Type B pancreatic cell (in vitro differentiated cells): ENCODE data around the gene ATP2B2. TPM values are rescaled to one million over a fixed set of nuclear protein-coding genes. Genes with fewer than 3 reads are reported as not detected.

Experiments used
- DNase-seq: peaks from one replicate; pipeline ENCODE4 v3.0.0; 2021; ENCODE audit warnings: mixed read lengths; ENCODE audit not compliant: unreplicated experiment; ENCODE audit errors: extremely low spot score
- H3K27ac Mint-ChIP-seq: 2 replicates; pipeline ENCODE4 v1.8.0; 2021; ENCODE audit warnings: mild to moderate bottlenecking, mixed read lengths
- H3K27me3 Mint-ChIP-seq: 2 replicates; pipeline ENCODE4 v1.8.0; 2021; ENCODE audit warnings: mixed read lengths
- H3K36me3 Mint-ChIP-seq: 2 replicates; pipeline ENCODE4 v1.8.0; 2021; ENCODE audit warnings: mixed read lengths
- H3K4me1 Mint-ChIP-seq: one replicate; pipeline ENCODE4 v1.8.0; 2021; ENCODE audit warnings: mixed read lengths; ENCODE audit not compliant: unreplicated experiment
- H3K4me3 Mint-ChIP-seq: 2 replicates; pipeline ENCODE4 v1.8.0; 2021; ENCODE audit warnings: mild to moderate bottlenecking, mixed read lengths
- H3K9me3 Mint-ChIP-seq: 2 replicates; pipeline ENCODE4 v1.8.0; 2021; ENCODE audit warnings: mixed read lengths
- total RNA-seq: library from RNA; stranded (reverse); gene quantifications from 2 replicates; pipeline ENCODE4 v1.2.1, GENCODE V29; 2021; ENCODE audit warnings: low replicate concordance
- TF ChIP-seq, protein P1 (sequence below): fragments of 200-600 bp; sonication (generic); conservative IDR thresholded peaks from 2 replicates; pipeline ENCODE4 v1.5.0; 2021; ENCODE audit warnings: antibody characterized with exemption, mild to moderate bottlenecking

ATP2B2 gene
- total RNA-seq, 1 donor from 2014 or later, result 0.31 TPM

DNA sequence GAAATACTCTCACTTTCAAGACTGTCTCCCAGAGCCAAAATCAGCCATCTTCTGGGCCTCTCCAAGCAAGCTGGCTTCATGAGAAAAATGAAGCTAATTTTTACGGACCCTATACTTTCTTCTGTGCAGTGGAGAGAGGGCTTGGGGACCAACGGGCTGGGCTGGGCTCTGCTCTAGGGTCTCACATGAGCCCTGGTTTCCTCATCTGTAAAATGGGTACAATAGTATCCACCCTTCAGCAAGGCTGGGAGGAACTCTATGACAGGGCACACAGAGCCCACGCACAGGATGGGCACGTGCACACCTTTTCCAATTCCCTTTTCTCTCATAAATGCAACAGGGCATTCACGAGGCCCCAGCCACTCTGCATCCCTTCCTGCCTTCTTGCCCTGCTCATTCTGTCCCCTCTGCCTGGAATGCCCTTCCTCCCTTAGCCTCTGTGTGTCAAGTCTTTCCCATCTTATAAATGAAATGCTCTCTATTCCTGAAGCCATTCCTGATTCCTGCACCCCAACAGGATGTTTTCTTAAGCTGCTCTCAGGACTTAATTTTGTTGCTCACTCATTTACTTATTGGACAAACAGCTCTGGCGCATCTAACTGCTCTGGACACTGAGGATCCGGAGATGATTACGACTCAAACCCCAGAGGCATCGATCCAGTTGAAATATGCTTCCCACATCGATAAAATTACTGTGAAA is 151.6 kb downstream of the ATP2B2 start:
- no peak overlapping the region for H3K27ac Mint-ChIP-seq
- peaks cover 8% of the 10 kb centered on the region for H3K4me1 Mint-ChIP-seq
- H3K27me3 Mint-ChIP-seq, result peaks cover 41% of the 10 kb centered on the region

DNA sequence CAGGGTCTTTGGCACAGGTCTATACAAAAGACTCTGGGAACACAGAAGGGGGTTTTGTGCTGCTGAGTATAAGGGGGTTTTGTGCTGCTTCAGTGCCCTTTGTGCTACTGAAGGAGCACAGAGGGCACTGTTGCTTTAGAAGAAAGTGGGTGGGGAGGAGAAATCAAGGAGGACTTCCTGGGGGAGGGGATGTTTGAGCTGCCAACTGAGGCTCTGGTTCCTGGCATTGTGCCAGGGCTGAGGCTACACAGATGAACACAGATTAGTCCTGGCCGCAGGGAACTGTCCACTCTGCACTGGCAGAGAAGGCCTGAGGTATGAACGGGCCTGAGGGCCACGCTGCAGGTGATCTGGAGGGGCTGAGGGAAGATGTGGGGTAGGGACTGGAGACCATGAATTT is 152.2 kb downstream of the ATP2B2 start:
- H3K27ac Mint-ChIP-seq, result no peak overlapping the region
- DNase-seq, result no peak
- no peaks in the 10 kb centered on the region for H3K36me3 Mint-ChIP-seq
- H3K4me1 Mint-ChIP-seq, result peaks cover 8% of the 10 kb centered on the region
- H3K4me3 Mint-ChIP-seq, result no peak overlapping the region
- TF ChIP-seq, protein P1, sequence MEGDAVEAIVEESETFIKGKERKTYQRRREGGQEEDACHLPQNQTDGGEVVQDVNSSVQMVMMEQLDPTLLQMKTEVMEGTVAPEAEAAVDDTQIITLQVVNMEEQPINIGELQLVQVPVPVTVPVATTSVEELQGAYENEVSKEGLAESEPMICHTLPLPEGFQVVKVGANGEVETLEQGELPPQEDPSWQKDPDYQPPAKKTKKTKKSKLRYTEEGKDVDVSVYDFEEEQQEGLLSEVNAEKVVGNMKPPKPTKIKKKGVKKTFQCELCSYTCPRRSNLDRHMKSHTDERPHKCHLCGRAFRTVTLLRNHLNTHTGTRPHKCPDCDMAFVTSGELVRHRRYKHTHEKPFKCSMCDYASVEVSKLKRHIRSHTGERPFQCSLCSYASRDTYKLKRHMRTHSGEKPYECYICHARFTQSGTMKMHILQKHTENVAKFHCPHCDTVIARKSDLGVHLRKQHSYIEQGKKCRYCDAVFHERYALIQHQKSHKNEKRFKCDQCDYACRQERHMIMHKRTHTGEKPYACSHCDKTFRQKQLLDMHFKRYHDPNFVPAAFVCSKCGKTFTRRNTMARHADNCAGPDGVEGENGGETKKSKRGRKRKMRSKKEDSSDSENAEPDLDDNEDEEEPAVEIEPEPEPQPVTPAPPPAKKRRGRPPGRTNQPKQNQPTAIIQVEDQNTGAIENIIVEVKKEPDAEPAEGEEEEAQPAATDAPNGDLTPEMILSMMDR, result no peak
- peaks cover 42% of the 10 kb centered on the region for H3K27me3 Mint-ChIP-seq
- H3K9me3 Mint-ChIP-seq, result no peaks in the 10 kb centered on the region

More for the DNA sequence above, 151.6 kb downstream of the ATP2B2 start:
- no peaks in the 10 kb centered on the region for H3K36me3 Mint-ChIP-seq
- no peak for DNase-seq
- no peaks in the 10 kb centered on the region for H3K9me3 Mint-ChIP-seq
- TF ChIP-seq, protein P1, result no peak
- no peak overlapping the region for H3K4me3 Mint-ChIP-seq

DNA sequence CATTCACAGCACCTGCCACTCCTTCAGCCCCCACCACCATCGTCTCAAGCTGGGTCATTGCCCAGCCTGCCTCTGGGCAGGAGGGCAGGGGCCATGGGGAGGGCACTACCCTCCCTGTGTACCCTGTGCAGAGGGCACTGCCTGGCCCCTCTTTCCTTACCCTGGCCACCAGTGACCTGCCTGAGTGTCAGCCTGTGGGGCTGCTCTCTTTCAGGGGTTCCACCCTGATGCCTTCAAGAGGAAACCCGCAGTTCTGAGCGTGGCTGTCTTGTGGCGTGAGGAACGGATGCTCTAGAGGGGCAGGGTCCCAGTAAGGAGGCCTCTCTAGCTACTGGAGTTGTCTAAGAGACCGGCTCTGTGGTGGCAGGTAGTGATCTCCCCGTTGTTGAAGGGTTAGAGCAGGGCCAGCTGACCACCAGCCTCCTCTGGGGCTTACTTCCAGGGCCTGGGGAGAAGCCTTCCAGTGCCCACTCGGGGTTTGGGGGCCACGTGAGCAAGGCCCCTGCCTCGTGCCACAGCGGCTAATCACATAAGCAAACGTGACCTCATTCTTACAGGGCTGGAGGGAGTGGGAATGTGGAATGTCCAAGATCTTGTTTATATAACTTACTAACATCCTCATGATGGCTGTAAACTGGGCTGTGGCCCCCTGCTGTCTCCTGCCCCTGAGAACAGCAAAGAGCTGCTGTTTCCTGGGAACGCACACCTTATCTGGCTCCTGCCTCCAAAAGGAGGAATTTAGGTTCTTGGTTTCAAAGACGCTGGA is 153.1 kb downstream of the ATP2B2 start:
- peaks cover 45% of the 10 kb centered on the region for H3K27me3 Mint-ChIP-seq
- H3K27ac Mint-ChIP-seq, result no peak overlapping the region
- peaks cover 8% of the 10 kb centered on the region for H3K4me1 Mint-ChIP-seq
- no peaks in the 10 kb centered on the region for H3K36me3 Mint-ChIP-seq
- no peaks in the 10 kb centered on the region for H3K9me3 Mint-ChIP-seq
- no peak overlapping the region for H3K4me3 Mint-ChIP-seq
- DNase-seq, result no peak
- TF ChIP-seq, protein P1, result no peak

DNA sequence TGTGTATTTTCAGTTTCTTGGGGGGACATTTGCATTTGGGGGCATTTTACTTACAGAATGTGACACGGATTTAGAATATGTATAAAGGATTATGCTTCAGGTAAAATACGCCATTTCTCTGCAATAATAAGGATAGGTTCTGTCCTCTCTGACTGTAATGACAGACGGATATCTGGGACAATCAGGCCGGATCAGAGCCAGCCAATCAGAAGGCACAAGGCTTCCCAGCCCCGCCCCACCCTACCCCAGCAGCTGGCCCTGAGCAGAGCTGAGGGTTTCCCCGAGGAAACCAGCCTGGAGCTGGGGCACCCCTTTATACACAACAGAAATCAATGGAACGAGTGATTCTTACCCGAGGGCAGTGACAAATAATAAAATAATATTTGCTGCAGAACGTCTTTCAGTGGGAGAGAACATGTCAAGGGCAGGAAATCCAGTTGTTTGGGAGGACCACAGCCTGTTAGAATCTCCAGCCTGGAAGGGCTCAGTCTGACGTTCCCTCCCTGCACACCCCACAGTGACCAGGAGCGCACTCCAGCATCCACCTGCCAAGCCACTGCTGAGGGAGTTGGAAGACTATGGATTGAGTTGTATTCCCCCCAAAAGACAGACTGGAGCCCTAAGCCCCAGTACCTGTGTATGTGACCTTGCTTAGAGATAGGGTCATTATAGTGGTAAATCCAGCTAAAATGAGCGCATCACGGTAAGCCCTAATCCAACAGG is 154.2 kb downstream of the ATP2B2 start:
- no peak overlapping the region for H3K27ac Mint-ChIP-seq
- peaks cover 4% of the 10 kb centered on the region for H3K4me1 Mint-ChIP-seq
- no peaks in the 10 kb centered on the region for H3K36me3 Mint-ChIP-seq
- DNase-seq, result no peak
- TF ChIP-seq, protein P1, result no peak
- peaks cover 46% of the 10 kb centered on the region for H3K27me3 Mint-ChIP-seq
- H3K4me3 Mint-ChIP-seq, result no peak overlapping the region
- no peaks in the 10 kb centered on the region for H3K9me3 Mint-ChIP-seq

DNA sequence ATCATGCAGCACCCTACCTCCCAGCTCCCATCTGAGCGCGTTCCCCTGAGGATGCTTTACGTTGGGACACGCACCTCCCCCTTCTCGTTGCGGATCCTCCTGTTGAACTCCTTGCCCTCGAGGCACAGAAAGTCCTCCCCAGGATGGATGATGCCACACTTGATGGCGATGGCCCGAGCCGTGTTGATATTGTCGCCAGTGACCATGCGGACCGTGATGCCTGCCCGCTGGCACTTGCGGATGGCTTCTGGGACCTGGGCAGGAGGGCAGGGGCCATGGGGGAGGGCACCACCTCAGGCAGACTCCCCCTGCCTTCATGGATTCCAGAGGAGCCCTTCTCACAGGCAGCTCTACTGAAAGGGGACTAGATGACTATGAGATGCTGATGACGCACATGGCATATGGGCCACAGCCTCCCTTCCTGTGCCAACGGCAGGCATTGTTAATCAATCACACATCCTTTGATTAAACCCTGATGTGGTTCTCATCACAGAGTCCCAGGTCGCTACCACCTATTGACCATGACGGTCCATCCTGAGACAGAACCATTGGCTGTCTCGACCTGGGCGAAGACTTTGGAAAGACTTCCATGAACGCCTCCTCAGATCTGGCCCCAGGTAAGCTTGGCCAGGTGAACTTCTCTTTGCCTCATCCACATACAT is 154.9 kb downstream of the ATP2B2 start:
- Mint-ChIP-seq H3K9me3 (no peaks in the 10 kb centered on the region), H3K27ac (no peak overlapping the region), H3K4me1 (peaks cover 4% of the 10 kb centered on the region), H3K36me3 (no peaks in the 10 kb centered on the region), H3K27me3 (peaks cover 46% of the 10 kb centered on the region), H3K4me3 (no peak overlapping the region)
- DNase-seq, result no peak
- TF ChIP-seq, protein P1, result no peak
